Fibroblast of the aortic adventitia (primary cell): Measurements from ENCODE around the gene SCML1. TPM values are rescaled to one million over a fixed set of nuclear protein-coding genes. Genes with fewer than 3 reads are reported as not detected.
A peak's percentile ranks its signal among the peaks of the same experiment; 100 is the strongest.

Experiments used
- DNase-seq: peaks from one replicate; pipeline ENCODE4 v3.0.0-alpha.2; 2010; ENCODE audit warnings: low read depth
- H3K4me3 ChIP-seq: 2 replicates; pipeline ENCODE4 v1.5.1; 2011; ENCODE audit warnings: low read depth, mild to moderate bottlenecking, control low read depth, low read length, moderate library complexity
- total RNA-seq: library from RNA; depleted of rRNA; stranded (reverse); fragments of >200 nt; gene quantifications from 2 replicates; pipeline ENCODE4 v1.2.3, GENCODE V29; 2012; ENCODE audit warnings: low replicate concordance
- TF ChIP-seq, protein P1 (sequence below): IDR thresholded peaks from 2 replicates; pipeline ENCODE4 v1.5.1; 2011; ENCODE audit warnings: mild to moderate bottlenecking, low read length, control low read depth, inconsistent platforms; ENCODE audit not compliant: insufficient read depth

The SCML1 gene
- total RNA-seq, 1 donor = 12.0 TPM

DNA sequence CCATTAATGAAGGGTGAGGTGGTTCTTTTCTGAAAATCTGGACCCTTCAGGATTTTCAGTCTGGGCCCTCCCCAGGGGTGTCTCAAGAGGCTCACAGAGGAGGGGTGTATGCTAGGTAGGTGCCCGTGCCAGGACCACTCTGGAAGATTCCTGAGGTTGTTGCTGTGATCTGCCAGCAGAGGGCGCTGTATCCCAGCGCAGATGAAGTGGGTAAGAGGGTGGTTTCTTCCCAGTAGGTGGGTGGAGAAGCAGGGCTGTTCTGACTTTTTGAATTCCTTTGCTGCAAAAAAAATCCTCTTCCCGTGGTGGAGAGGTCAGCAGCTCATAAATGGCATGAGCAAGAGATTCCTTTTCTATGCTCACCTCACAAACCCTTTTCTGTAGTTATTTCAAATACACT is 51.1 kb downstream of the SCML1 start:
- DNase-seq = peak; percentile 58
- TF ChIP-seq, protein P1, sequence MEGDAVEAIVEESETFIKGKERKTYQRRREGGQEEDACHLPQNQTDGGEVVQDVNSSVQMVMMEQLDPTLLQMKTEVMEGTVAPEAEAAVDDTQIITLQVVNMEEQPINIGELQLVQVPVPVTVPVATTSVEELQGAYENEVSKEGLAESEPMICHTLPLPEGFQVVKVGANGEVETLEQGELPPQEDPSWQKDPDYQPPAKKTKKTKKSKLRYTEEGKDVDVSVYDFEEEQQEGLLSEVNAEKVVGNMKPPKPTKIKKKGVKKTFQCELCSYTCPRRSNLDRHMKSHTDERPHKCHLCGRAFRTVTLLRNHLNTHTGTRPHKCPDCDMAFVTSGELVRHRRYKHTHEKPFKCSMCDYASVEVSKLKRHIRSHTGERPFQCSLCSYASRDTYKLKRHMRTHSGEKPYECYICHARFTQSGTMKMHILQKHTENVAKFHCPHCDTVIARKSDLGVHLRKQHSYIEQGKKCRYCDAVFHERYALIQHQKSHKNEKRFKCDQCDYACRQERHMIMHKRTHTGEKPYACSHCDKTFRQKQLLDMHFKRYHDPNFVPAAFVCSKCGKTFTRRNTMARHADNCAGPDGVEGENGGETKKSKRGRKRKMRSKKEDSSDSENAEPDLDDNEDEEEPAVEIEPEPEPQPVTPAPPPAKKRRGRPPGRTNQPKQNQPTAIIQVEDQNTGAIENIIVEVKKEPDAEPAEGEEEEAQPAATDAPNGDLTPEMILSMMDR = peak; percentile 82
- no peak overlapping the region for H3K4me3 ChIP-seq

DNA sequence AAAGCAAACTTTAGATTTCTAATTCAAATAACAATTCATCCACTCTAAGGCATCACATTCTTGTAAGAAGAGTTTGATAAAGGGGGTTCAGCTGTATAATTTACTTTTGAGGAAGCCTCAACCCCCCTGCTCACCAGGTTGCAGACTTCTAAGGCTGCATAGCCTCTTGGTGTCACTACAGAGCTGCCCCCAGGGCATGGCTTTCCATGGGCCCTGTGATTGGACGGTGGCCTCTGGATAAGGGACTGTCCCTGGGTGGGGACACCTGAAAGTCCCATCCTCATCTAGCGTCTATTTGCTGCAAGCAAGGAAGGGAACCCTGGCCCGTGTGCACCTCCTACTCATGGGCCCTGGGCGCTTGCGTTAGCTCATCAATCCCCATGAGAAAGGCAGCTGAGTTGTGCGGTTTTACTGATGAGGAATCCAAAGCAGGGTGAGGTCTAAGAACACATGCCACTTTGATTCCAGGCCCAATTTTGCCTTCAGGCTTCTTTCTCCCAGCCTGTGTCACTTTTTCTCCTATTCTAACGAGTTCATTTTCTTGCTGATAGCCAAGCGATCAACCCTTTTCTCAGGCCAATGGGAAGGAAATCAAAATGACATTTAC is 51.8 kb downstream of the SCML1 start:
- DNase-seq = peak; percentile 4

DNA sequence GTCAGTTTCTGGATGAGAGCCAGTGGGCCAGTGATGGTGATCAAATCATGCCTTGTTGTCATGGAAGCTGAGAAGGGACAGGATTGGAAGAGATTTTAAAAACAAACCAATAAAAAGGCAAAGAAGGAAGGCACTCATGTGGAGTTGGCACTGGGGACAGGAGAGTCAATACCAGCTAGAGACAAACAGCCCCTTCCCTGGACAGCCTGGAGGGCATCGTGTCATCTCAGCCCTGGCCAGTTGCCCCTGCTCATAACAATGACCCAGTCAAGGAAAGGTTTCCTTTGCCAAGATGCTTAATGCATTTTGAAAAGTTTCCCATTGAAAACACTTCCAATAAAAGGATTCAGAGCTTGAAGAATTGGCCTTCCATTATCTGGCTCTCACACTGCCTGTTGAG is 55.5 kb downstream of the SCML1 start:
- DNase-seq = no peak
- TF ChIP-seq, protein P1 = no peak
- H3K4me3 ChIP-seq = no peak overlapping the region

More for the DNA sequence above, 51.8 kb downstream of the SCML1 start:
- H3K4me3 ChIP-seq = no peak overlapping the region
- TF ChIP-seq, protein P1 = no peak

DNA sequence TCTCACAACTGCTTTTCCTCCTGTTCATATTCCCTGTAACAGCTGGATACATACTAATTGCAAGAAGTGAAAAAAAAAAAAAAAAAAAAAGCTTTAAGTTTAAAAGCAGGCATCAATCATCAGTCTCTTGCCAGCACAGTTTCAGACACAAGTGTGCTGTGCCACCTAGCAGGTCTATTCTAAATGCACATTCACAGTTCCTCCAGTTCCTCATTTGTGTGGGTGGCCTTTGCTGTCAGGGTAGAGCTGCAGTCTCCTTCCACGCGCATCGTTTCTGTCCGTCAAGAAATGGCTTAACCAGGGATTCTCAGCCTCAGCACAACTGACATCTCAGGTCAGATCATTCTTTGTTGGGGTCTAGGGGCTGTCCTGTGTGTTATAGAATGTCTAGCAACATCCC is 61.6 kb downstream of the SCML1 start:
- no peak for DNase-seq
- H3K4me3 ChIP-seq = no peak overlapping the region
- TF ChIP-seq, protein P1 = no peak

DNA sequence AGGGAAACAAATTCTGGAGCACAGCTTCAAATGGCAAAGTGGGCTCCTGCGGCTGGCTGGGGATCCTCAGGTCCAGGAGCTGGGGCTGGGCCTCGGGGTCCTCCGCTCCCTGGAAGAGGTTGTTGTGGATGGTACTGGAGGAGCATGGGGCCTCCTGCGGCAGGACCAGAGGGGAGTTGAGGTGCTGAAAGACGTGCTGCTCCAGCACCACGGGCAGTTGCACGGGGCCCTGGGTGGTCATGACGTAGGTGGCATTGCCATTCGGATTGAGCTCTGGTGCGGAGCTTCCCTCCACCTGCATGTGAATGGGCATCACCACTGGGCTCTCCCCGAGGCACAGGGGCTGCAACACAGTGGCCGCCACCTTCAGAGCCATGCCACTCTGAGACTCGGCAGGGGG is 64.1 kb downstream of the SCML1 start:
- H3K4me3 ChIP-seq = no peak overlapping the region
- TF ChIP-seq, protein P1 = no peak
- DNase-seq = no peak

DNA sequence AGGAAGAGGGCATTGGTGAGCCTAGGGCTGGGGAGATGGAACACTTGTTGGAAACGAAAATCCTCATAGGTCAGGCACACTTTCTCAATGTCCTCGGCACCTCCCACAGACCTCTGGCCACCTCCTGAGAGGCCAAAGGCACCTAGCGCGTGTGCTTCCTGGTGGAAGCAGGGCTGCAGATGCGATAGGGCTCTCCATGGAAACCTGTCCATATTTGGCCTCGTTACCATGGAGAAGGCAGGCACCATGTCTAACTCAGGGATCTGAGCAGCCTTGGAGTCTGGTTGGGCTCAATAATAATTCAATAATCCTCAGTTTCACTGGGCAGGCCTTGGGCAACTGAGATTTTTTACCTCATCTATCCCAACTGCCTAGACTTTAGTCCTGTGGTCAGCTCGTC is 65.5 kb downstream of the SCML1 start:
- DNase-seq = no peak
- H3K4me3 ChIP-seq = no peak overlapping the region
- TF ChIP-seq, protein P1 = no peak

DNA sequence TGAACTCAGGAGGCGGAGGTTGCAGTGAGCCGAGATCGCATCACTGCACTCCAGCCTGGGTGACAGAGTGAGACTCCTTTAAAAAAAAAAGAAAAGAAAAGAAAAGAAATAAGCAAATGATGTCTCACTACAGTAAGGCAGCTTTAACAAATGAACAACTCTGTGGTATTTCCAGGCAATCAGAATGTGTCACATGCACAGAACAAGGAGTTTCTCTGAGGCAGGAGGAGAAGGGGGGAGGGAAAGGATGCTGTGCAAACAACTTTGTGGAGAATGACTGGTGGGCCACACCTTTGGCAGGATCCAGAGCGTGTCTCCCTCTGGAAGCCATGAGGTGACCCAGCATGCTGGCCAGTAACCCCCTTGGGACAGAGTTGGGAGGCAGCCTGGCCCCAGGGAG is 66.2 kb downstream of the SCML1 start:
- H3K4me3 ChIP-seq = no peak overlapping the region
- DNase-seq = no peak
- TF ChIP-seq, protein P1 = no peak
